ENCODE data around the gene THOP1. TPM values are rescaled to one million over a fixed set of nuclear protein-coding genes. Genes with fewer than 3 reads are reported as not detected.

Gene THOP1
- total RNA-seq, 1 experiment from 2014 or later: 114 TPM

- H3K9me3 Mint-ChIP-seq (ENCODE audit: unreplicated experiment): no peaks in the 10 kb centered on the region
- H3K4me3 Mint-ChIP-seq (ENCODE audit: unreplicated experiment): peak overlapping the region; percentile 76
- peaks cover 6% of the 10 kb centered on the region for H3K4me1 Mint-ChIP-seq (ENCODE audit: insufficient read depth, unreplicated experiment)
- BruUV-seq (replicated peaks): no TSS peak
- POLR2A ChIA-PET: interaction anchor here (0.5 to 0.7 kb wide), 3 partner anchors 25 to 112 kb away, joined by 3 read pairs; no protein-coding TSS in a partner anchor
- TF ChIP-seq, protein P1, sequence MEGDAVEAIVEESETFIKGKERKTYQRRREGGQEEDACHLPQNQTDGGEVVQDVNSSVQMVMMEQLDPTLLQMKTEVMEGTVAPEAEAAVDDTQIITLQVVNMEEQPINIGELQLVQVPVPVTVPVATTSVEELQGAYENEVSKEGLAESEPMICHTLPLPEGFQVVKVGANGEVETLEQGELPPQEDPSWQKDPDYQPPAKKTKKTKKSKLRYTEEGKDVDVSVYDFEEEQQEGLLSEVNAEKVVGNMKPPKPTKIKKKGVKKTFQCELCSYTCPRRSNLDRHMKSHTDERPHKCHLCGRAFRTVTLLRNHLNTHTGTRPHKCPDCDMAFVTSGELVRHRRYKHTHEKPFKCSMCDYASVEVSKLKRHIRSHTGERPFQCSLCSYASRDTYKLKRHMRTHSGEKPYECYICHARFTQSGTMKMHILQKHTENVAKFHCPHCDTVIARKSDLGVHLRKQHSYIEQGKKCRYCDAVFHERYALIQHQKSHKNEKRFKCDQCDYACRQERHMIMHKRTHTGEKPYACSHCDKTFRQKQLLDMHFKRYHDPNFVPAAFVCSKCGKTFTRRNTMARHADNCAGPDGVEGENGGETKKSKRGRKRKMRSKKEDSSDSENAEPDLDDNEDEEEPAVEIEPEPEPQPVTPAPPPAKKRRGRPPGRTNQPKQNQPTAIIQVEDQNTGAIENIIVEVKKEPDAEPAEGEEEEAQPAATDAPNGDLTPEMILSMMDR (IDR thresholded peaks at IDR 0.05; ENCODE audit: unreplicated experiment): no peak
- intact Hi-C loops (cut with micrococcal nuclease): no loop called here
- no peak overlapping the region for H3K27ac Mint-ChIP-seq (ENCODE audit: low read depth, unreplicated experiment)
- H3K36me3 Mint-ChIP-seq (ENCODE audit: insufficient read depth, unreplicated experiment): no peaks in the 10 kb centered on the region
- no peak for DNase-seq (ENCODE audit: unreplicated experiment)
- peaks cover 18% of the 10 kb centered on the region for H3K27me3 Mint-ChIP-seq (ENCODE audit: insufficient read depth, unreplicated experiment)
- CTCF ChIA-PET: no interaction called here
Measured at GRCh38 chr19:2740314-2740656, 45.0 kb upstream of the THOP1 start.

DNA sequence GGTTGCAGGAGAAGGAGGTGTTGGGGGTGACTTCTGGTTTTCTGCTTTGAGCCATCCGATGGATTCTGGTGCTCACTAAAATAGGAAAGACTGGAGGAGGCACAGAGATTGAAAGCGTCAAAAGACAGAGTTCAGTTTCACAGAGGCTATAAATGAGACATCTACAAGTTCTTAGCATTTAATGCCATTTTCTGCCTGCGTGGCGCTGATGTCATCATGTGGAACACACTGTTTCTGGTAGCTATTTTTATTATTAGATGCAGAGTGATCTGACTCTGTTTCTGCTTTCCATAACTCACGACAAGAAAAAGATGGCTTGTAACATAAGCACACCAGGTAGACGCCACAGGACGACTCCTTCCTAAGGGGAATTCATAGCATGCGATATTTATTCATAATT, 42.2 kb upstream of the THOP1 start:
- no TSS peak for BruUV-seq (replicated peaks)
- TF ChIP-seq, protein P1 (IDR thresholded peaks at IDR 0.05; ENCODE audit: unreplicated experiment): no peak
- CTCF ChIA-PET: interaction anchor here (0.6 kb wide), 1 partner anchor 363 kb away, joined by 5 read pairs; no protein-coding TSS in a partner anchor
- POLR2A ChIA-PET: interaction anchor here (1.0 kb wide), 1 partner anchor 41 kb away, joined by 4 read pairs; no protein-coding TSS in a partner anchor
- Mint-ChIP-seq H3K27ac (ENCODE audit: low read depth, unreplicated experiment) (no peak overlapping the region), H3K4me1 (ENCODE audit: insufficient read depth, unreplicated experiment) (peaks cover 6% of the 10 kb centered on the region), H3K9me3 (ENCODE audit: unreplicated experiment) (no peaks in the 10 kb centered on the region), H3K27me3 (ENCODE audit: insufficient read depth, unreplicated experiment) (peaks cover 18% of the 10 kb centered on the region), H3K36me3 (ENCODE audit: insufficient read depth, unreplicated experiment) (no peaks in the 10 kb centered on the region), H3K4me3 (ENCODE audit: unreplicated experiment) (no peak overlapping the region)
- intact Hi-C loops (cut with micrococcal nuclease): no loop called here
- no peak for DNase-seq (ENCODE audit: unreplicated experiment)

DNA sequence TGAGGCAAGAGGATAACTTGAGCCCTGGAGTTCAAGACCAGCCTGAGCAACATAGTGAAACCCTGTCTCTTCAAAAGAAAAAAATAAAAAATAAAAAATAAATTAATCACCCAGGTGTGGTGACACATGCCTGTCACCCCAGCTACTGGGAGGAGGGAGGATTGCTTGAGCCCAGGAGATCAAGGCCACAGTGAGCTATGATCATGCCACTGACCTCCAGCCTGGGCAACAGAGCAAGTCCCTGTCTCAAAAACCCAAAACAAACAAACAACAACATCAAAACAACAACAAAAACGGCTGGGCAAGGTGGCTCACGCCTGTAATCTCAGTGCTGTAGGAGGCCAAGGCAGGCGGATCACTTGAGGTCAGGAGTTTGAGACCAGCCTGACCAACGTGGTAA, 41.2 kb upstream of the THOP1 start:
- no peaks in the 10 kb centered on the region for H3K9me3 Mint-ChIP-seq (ENCODE audit: unreplicated experiment)
- H3K36me3 Mint-ChIP-seq (ENCODE audit: insufficient read depth, unreplicated experiment): no peaks in the 10 kb centered on the region
- peaks cover 18% of the 10 kb centered on the region for H3K27me3 Mint-ChIP-seq (ENCODE audit: insufficient read depth, unreplicated experiment)
- no peaks in the 10 kb centered on the region for H3K4me1 Mint-ChIP-seq (ENCODE audit: insufficient read depth, unreplicated experiment)
- intact Hi-C loops (cut with micrococcal nuclease): no loop called here
- DNase-seq (ENCODE audit: unreplicated experiment): no peak
- H3K27ac Mint-ChIP-seq (ENCODE audit: low read depth, unreplicated experiment): no peak overlapping the region
- TF ChIP-seq, protein P1 (IDR thresholded peaks at IDR 0.05; ENCODE audit: unreplicated experiment): no peak
- no TSS peak for BruUV-seq (replicated peaks)
- H3K4me3 Mint-ChIP-seq (ENCODE audit: unreplicated experiment): no peak overlapping the region
- CTCF ChIA-PET: no interaction called here
- POLR2A ChIA-PET: interaction anchor here (0.6 to 1.0 kb wide), 2 partner anchors 40 to 165 kb away, joined by 3 to 4 read pairs; no protein-coding TSS in a partner anchor

- intact Hi-C loops (cut with micrococcal nuclease): no loop called here
- Mint-ChIP-seq H3K27me3 (ENCODE audit: insufficient read depth, unreplicated experiment) (peaks cover 15% of the 10 kb centered on the region), H3K4me3 (ENCODE audit: unreplicated experiment) (no peak overlapping the region), H3K9me3 (ENCODE audit: unreplicated experiment) (no peaks in the 10 kb centered on the region), H3K36me3 (ENCODE audit: insufficient read depth, unreplicated experiment) (no peaks in the 10 kb centered on the region), H3K27ac (ENCODE audit: low read depth, unreplicated experiment) (no peak overlapping the region), H3K4me1 (ENCODE audit: insufficient read depth, unreplicated experiment) (no peaks in the 10 kb centered on the region)
- no peak for DNase-seq (ENCODE audit: unreplicated experiment)
- POLR2A ChIA-PET: interaction anchor here (0.9 kb wide), 1 partner anchor 11 kb away, joined by 3 read pairs; no protein-coding TSS in a partner anchor
- BruUV-seq (replicated peaks): no TSS peak
- CTCF ChIA-PET: interaction anchor here (0.7 to 6.2 kb wide), 3 partner anchors 21 to 100 kb away, joined by 3 to 86 read pairs (median 5); no protein-coding TSS in a partner anchor
- TF ChIP-seq, protein P1 (IDR thresholded peaks at IDR 0.05; ENCODE audit: unreplicated experiment): no peak
Measured at GRCh38 chr19:2747349-2747748, 38.0 kb upstream of the THOP1 start.

All from MCF 10A (cell line).